C4-2B (cell line): ENCODE results near the gene ZBTB21.

ENCODE experiments used
- ZFX ChIP-seq: fragments of 450-650 bp; IDR thresholded peaks from 2 replicates; pipeline ENCODE4 v1.6.1; 2017
- TF ChIP-seq, protein P1 (sequence below): fragments of 450-650 bp; conservative IDR thresholded peaks from 2 replicates; pipeline ENCODE4 v1.5.1; 2017; ENCODE audit warnings: mild to moderate bottlenecking

DNA sequence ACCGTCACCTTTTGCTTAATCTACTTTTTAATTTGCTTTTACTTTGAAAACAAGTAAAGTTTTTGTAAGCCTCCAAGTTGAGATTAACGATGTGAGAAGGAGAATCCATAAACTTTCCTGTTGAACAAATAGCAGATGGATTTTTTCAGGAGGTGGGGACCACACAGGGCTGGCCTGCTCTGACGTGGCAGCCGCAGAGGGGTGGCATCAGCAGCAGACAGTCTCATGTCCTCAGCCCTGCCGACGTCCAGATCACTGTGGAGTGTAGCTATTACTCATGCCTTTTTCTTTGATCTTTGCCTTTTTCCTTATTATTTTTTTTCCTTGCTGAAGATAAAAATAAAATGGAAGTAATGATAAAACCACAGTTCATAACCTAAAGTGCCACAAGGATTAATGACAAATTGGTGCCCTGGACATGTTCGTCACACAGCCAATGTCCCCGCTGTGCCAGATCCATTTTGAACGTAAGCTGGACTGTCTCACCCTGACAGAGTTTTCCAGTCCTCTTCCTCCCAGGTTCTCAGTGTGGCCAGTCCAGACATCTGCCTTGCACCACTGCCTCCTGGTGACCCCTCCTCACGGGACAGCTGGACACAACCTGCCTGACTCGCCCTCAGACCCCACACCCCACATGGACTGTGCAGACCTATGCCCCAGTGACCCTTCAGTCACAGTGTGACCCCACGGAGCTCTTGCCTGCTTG, 15.4 kb upstream of the ZBTB21 start:
- TF ChIP-seq, protein P1, sequence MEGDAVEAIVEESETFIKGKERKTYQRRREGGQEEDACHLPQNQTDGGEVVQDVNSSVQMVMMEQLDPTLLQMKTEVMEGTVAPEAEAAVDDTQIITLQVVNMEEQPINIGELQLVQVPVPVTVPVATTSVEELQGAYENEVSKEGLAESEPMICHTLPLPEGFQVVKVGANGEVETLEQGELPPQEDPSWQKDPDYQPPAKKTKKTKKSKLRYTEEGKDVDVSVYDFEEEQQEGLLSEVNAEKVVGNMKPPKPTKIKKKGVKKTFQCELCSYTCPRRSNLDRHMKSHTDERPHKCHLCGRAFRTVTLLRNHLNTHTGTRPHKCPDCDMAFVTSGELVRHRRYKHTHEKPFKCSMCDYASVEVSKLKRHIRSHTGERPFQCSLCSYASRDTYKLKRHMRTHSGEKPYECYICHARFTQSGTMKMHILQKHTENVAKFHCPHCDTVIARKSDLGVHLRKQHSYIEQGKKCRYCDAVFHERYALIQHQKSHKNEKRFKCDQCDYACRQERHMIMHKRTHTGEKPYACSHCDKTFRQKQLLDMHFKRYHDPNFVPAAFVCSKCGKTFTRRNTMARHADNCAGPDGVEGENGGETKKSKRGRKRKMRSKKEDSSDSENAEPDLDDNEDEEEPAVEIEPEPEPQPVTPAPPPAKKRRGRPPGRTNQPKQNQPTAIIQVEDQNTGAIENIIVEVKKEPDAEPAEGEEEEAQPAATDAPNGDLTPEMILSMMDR: no peak
- no peak for TF ChIP-seq ZFX
